GM18526 (cell line): ENCODE measurements around the gene MYO1F.

Experiments
- POLR2A ChIP-seq: IDR thresholded peaks from 3 replicates; pipeline ENCODE4 v1.6.1; 2011; ENCODE audit not compliant: insufficient read length; ENCODE audit errors: extremely low read depth

MYO1F gene

DNA sequence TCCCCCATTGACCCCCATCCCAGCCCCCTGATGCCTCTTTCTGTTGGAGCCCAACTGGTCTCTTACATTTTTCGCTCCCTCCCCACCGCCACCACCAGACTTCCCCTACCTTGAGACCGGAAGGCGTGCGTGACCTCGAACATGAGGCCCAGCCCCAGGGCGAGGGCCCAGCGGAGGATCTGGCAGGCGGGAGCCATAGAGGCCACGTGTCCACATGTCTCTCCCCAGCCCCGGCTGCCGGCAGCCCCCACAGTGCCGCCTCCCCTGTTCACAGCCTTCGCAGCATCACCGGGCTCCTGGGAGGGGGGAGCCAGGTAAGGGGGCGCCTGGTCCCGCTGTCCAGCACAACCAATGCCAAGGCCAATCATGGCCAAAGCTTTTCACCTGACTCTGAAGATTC is 28.3 kb upstream of the MYO1F start:
- TF ChIP-seq POLR2A, result no peak

GRCh38 chr19:8601796-8602195 is 24.6 kb upstream of the MYO1F start:
- TF ChIP-seq POLR2A, result no peak

DNA sequence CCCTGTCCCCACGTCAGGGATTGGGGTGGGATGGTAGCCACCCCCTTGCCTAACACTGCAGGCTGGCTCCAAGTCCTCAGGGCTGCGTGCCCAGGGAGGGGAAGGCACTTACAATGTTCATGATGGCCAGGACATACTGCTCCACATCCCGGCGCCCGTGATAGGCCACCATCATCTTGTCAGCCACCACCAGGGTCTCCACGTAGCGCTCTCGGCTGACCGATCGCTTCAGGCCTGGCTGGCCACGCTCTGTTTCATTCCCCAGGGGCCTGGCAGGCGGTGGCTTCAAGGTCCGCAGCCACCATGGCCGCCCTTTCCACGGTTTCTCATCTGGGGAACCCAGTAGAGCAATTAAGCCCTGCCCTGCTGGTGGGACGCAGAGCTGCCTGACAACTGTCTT is 23.6 kb upstream of the MYO1F start:
- no peak for TF ChIP-seq POLR2A

DNA sequence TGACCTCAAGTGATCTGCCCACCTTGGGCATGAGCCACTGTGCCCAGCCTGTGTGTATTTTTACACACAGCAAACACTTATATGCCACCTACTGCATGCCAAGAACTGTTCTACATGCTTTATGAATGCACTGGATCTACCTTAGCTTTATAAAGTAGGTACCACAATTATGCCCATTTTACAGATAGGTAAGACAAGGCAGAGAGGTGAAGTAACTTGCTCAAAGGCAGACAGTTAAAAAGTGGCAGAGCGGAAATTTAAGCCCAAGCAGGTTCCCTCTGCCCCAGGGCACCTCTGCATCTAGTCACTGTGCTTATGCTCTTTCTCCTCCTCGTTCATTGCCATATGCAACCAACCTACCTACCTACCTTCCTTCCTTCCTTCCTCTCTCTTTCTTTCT is 22.8 kb upstream of the MYO1F start:
- TF ChIP-seq POLR2A, result no peak

DNA sequence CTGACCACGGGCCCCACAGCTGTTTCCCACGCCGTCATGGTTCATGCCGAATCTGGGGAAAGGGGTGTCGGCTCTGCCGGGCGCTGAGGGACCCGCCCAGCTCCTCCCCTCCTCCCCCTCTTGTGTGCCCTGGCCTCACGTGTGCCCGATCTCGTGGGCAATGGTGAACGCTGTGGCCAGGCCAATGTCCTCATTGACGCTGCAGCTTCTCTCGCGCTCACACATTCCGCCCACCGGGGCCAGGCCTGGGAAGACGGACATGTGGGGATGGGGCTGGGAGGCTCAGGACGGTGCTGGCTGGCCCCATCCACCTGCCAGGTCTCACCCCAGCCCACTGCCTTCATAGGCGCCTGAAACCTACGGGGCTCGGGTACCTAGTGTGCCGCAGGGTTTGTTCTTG is 18.9 kb upstream of the MYO1F start:
- TF ChIP-seq POLR2A, result no peak

- no peak for TF ChIP-seq POLR2A
These were observed 18.4 kb upstream of the MYO1F start for GRCh38 chr19:8595651-8596050.

DNA sequence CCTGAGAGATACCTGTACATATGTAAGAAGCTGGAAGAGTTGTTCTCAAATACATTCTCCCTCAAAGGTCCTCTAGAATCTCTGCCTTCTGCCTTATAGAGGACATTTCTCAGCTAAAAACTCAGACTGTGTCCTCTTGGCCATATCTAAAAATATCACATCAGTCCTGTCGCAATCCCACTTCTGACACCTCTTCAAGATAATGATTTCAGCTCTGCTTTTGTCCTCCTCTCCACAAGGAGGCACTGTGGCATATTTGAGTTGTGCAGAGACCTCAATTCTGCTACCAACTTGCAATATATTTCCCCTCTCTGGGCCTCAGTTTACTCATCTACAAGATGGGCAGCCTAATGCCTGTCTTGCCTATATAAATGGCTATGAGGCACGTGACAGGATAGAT is 16.7 kb upstream of the MYO1F start:
- no peak for TF ChIP-seq POLR2A

- TF ChIP-seq POLR2A, result no peak
These were observed 15.2 kb upstream of the MYO1F start for GRCh38 chr19:8592231-8593009.

GRCh38 chr19:8589177-8589714 is 12.0 kb upstream of the MYO1F start:
- no peak for TF ChIP-seq POLR2A

DNA sequence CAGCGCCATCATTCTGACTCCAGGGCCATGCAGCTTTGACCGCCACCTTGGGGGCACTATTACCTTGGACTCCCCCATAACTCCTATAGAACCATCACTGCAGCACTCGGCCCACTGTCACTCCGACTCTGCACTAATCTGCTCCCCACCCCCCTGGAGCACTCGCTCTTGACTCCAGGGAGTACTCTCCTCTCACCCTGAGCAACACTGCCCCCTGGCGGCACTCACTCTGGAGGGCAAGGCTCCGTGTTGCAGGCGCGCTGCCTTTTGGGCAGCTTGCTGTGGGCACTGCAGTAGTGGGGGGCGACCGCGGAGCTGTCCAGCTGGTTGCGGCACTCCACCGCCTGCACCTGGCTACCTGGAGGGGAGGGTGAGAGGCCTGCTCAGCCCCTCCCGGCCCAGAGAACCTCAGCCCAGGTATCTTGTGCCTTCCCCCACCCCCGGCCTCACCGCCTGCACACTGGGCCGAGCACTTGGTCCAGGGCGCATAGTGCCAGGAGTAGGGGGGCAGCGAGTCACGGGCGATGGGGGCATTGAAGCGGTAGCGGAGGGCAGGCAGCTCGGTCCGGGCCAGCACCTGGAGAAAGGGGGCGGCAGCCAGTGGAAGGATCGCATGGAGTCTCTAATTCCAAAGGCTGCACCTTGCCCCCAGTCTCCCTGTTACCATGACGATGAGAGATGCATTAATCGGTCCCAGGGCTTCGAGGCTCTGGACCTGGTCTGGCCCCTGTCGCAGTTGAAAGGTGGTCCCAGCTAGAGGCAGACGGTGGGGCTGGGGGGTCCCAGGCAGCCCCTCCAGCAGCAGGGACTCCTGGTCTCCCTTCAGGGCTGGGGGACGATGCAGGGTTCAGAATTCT is 8.9 kb upstream of the MYO1F start:
- no peak for TF ChIP-seq POLR2A

DNA sequence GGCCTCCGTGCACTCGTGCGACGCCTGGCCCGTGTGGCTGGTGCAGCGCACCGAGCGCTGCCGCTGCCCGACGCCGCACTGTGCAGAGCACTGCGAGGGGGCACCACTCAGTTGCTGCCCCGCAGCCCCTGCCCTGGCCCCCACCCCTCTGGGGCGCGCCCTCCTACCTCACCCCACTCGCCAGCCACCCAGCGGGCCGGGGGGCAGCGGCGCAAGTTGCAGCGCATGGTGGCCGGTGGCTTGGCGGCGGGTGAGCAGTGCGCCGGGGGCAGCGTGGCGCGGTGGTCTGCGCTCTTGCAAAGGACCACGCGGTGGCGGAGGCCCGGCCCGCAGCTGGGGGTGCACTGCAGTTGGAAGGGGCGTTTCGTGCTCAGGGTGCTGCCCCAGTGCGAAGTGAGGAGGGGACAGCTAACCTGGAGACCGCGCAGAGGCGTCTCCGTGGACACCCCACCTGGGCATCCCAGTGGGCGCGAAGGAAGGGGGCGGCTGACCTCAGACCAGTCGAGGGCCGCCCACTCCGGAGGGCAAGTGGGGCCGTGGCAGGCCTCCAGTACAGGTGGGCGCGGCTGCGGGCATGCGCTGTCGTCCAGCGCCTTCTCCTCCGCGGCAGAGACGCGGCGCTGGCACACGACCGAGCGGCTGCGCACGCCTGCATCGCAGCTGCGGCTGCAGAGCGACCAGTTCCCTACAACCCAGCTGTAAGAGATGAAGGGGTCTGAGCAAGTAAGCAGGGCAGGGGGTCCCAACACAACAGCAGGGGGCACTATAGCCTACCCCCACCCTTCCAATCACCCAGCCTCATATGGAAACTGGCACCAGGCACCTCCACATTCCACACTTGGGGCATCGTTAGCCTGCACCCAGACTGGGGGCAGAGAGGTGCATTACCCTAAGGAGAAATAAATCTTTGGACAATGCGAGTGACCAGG is 8.0 kb upstream of the MYO1F start:
- TF ChIP-seq POLR2A, result no peak

DNA sequence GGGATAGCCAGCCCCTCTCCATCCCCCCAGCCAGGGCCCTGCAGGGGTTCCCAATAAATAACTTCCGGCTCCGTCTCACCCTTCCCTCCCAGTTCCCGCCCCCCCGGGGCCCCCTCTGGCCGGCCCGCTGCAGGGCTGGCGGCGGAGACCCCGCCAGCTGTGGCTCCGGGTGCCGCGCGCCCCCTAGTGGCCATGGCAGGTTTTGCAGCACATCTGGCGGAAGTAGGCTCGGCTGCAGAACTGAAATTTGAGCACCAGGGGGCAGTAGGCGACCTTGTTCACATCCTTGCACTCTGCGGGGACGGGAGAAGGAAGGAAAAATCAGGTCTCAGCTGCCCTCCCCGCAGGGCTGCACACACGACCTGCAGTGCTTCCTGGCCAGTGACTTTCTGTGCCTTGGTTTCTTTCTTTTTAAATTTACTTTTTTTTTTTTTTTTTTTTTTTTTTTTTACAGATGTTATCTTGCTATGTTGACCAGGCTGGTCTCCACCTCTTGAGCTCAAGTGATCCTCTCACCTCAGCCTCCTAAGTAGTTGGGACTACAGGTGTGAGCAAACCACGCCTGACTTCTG is 3.6 kb upstream of the MYO1F start:
- TF ChIP-seq POLR2A, result no peak

DNA sequence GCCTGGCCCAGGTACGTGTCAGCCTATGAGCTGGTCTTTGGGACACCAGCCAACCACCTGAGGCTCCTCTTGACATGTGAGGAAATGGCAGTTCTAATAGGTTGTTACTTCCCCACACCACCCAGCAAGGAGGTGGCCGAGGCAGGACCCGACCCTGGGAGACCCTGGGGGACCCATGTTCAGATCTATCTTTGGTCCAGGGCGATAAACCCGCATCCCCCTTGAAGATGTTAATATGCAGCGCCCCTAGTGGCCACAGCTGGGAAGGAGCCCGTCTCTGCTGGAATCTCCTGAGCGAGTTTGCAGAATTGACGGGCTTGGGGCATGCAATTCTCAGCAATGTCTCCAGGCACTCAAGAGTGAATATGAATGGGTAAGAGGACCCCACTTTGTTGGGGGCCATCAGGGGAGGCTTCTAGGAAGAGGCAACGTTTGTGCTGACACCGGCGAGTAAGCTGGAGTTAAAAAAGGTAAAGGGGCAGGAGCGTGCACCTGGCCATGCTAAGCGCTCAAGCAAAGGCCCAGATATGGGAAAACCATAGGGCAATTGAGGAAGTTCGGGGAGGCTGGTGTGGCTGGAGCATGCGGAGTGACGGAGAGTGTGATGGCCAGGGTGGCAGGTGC is 1.5 kb upstream of the MYO1F start:
- no peak for TF ChIP-seq POLR2A

DNA sequence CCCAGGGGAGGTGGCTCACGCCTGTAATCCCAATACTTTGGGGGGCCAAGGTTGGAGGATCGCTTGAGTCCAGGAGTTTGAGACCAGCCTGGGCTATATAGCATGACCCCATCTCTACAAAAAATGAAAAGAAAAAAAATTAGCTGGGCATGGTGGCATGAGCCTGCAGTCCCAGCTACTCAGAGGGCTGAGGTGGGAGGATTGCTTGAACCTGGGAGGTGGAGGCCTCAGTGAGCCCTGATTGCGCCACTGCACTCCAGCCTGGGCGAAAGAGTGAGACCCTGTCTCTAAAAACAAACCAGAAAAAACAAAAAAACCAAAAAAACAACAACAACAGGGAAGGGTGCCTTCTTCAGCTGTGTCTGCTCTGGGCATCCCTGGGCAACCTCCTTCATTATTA is 499 bp upstream of the MYO1F start:
- no peak for TF ChIP-seq POLR2A
